Cardiac muscle cell (in vitro differentiated cells and primary cell): ENCODE measurements around the gene MYL12B. TPM values are rescaled to one million over a fixed set of nuclear protein-coding genes. Genes with fewer than 3 reads are reported as not detected.
"Not testable (repeated sequence)": the region's sequence is repeated elsewhere in the genome, so short reads cannot be mapped to it uniquely, and the experiment has no call there.

Experiments used
- DNase-seq, 2 donors: peaks; one replicate each; pipeline versions ENCODE4 v3.0.0 to v3.0.0-alpha.2; 2010 to 2017; ENCODE audit warnings: low read depth in 1 of 2, low spot score in 1 of 2
- H3K27ac ChIP-seq: fragments of 200-600 bp; sonication (generic); 2 replicates; pipeline ENCODE4 v1.5.1; 2016
- H3K27me3 ChIP-seq: fragments of 200-600 bp; sonication (generic); 2 replicates; pipeline ENCODE4 v1.6.0; 2016; ENCODE audit warnings: control low read depth
- H3K36me3 ChIP-seq: fragments of 200-600 bp; sonication (generic); 2 replicates; pipeline ENCODE4 v1.5.1; 2016; ENCODE audit warnings: control low read depth
- H3K4me1 ChIP-seq: fragments of 200-600 bp; sonication (generic); 2 replicates; pipeline ENCODE4 v1.8.1; 2017; ENCODE audit warnings: low read depth, mild to moderate bottlenecking, mixed run types
- H3K4me3 ChIP-seq: fragments of 200-600 bp; sonication (generic); 2 replicates; pipeline ENCODE4 v1.5.1; 2016; ENCODE audit warnings: mild to moderate bottlenecking
- H3K9me3 ChIP-seq: fragments of 200-600 bp; sonication (generic); 2 replicates; pipeline ENCODE4 v1.5.1; 2017; ENCODE audit warnings: low read depth, mild to moderate bottlenecking, control low read depth
- CTCF ChIP-seq: IDR thresholded peaks from 2 replicates; pipeline ENCODE4 v1.5.1; 2012; ENCODE audit warnings: low read depth, mild to moderate bottlenecking, low read length
- polyA plus RNA-seq: library from polyadenylated mRNA; unstranded; fragments of >200 nt; fragmentation: Nextera tagmentation; extraction: Ambion mirVana; gene quantifications from 2 replicates; pipeline ENCODE4 v1.2.1, GENCODE V29; 2016
- total RNA-seq: library from RNA; depleted of rRNA; stranded (reverse); fragments of >200 nt; gene quantifications from 2 replicates; pipeline ENCODE4 v1.2.3, GENCODE V29; 2016

The MYL12B gene
- total and polyA plus RNA-seq, 2 experiments from 2014 or later, result 74.8 to 299 TPM

DNA sequence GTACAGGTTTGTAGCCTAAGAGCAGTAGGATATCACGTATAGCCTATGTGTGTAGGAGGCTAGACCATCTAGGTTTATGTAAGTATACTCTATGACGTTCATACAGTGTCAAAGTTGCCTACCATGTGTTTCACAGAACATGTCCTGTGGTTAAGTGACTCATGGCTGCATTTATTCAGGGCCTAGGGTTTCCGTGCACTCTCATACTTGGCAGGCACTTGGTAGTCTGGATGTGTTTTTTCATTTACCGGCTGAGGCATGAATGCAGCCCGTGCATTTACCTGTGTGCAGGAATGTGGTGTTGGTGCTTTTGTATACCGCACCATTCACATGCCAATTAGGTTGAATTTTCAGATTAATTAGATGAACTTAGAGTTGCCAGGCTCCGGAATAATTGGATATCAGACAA lies 43.4 kb downstream of the MYL12B start:
- H3K9me3 ChIP-seq, result no peaks in the 10 kb centered on the region
- no peaks in the 10 kb centered on the region for H3K27me3 ChIP-seq
- DNase-seq, result peak in 1 of 2 donors; percentile 96
- no peak overlapping the region for H3K27ac ChIP-seq
- H3K4me1 ChIP-seq, result no peaks in the 10 kb centered on the region
- H3K4me3 ChIP-seq, result no peak overlapping the region
- H3K36me3 ChIP-seq, result no peaks in the 10 kb centered on the region
- no peak for TF ChIP-seq CTCF

DNA sequence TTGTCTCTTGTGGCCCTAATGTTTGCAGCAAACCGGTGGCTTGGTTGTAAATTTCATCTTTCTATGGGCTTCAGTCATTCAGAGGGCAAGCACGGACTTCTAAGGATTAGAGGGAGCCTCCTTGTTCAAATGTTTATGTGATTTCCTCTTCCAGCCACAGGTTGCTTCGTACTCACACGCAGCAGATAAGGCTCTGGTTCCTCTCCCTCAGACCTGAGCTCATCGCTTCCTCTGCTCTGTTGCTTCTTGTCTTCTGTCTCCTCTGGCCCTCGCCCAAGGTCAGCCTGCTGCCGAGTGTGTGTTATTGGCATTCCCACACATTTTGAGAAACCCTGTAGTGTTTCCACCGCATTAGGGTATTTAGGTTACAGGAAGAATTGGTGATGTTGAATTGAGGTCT lies 44.0 kb downstream of the MYL12B start:
- H3K4me3 ChIP-seq, result no peak overlapping the region
- peak in 1 of 2 donors; percentile 74 for DNase-seq
- no peaks in the 10 kb centered on the region for H3K9me3 ChIP-seq
- H3K27me3 ChIP-seq, result no peaks in the 10 kb centered on the region
- H3K27ac ChIP-seq, result no peak overlapping the region
- no peaks in the 10 kb centered on the region for H3K4me1 ChIP-seq
- no peak for TF ChIP-seq CTCF
- H3K36me3 ChIP-seq, result no peaks in the 10 kb centered on the region

GRCh38 chr18:3306391-3306790 lies 44.5 kb downstream of the MYL12B start:
- no peak overlapping the region for H3K27ac ChIP-seq
- DNase-seq, result no peak
- H3K4me1 ChIP-seq, result no peaks in the 10 kb centered on the region
- no peak overlapping the region for H3K4me3 ChIP-seq
- no peaks in the 10 kb centered on the region for H3K9me3 ChIP-seq
- TF ChIP-seq CTCF, result no peak
- H3K36me3 ChIP-seq, result no peaks in the 10 kb centered on the region
- no peaks in the 10 kb centered on the region for H3K27me3 ChIP-seq

GRCh38 chr18:3313685-3314084 lies 51.8 kb downstream of the MYL12B start:
- Histone ChIP-seq H3K4me3 (no peak overlapping the region), H3K36me3 (no peaks in the 10 kb centered on the region), H3K9me3 (no peaks in the 10 kb centered on the region), H3K27me3 (no peaks in the 10 kb centered on the region), H3K27ac (no peak overlapping the region), H3K4me1 (no peaks in the 10 kb centered on the region)
- TF ChIP-seq CTCF, result no peak
- DNase-seq, result no peak

GRCh38 chr18:3315344-3315743 lies 53.4 kb downstream of the MYL12B start:
- DNase-seq, H3K9me3 ChIP-seq, H3K27ac ChIP-seq, H3K4me1 ChIP-seq, H3K4me3 ChIP-seq, H3K27me3 ChIP-seq, H3K36me3 ChIP-seq: not testable (repeated sequence)

DNA sequence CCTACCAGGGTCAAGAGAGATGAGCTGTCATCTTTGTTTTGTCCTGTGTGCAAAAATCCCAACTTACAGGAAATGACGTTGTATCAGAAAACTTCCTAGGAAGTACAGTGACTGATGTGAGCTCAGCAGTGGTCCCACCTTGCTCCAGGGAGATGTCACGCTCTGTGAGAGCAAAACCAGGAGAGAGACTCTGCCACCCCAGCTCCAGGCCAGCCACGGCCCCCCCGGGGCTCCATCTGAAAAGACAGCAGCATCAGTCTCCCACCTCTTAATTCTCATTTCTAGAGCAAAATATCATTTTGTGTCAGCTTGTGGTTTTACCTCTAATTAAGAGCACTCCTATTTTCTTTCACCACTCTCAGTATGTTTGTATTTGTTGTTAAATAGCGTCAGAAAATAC lies 57.5 kb downstream of the MYL12B start:
- Histone ChIP-seq H3K27ac (no peak overlapping the region), H3K4me3 (no peak overlapping the region), H3K9me3 (no peaks in the 10 kb centered on the region), H3K36me3 (no peaks in the 10 kb centered on the region), H3K4me1 (no peaks in the 10 kb centered on the region), H3K27me3 (no peaks in the 10 kb centered on the region)
- TF ChIP-seq CTCF, result no peak
- DNase-seq, result no peak
